Trophoblast cell (in vitro differentiated cells and primary cell): Measurements from ENCODE around the gene UVRAG.

Source experiments
- DNase-seq, 2 donors: peaks; one replicate each; pipeline ENCODE4 v3.0.0-alpha.2; 2016
- H2AFZ ChIP-seq: 2 replicates; pipeline ENCODE4 v1.6.1; 2013; ENCODE audit warnings: low read length, moderate library complexity, mild to moderate bottlenecking; ENCODE audit not compliant: insufficient read depth, poor library complexity
- H2AK5ac ChIP-seq: 2 replicates; pipeline ENCODE4 v1.6.1; 2013; ENCODE audit warnings: mild to moderate bottlenecking, low read length
- H2BK120ac ChIP-seq: 2 replicates; pipeline ENCODE4 v1.6.1; 2013; ENCODE audit warnings: low read length, mild to moderate bottlenecking, moderate library complexity; ENCODE audit not compliant: insufficient read depth, poor library complexity
- H2BK12ac ChIP-seq: 2 replicates; pipeline ENCODE4 v1.6.1; 2013; ENCODE audit warnings: mild to moderate bottlenecking, low read length, moderate library complexity
- H2BK5ac ChIP-seq: 2 replicates; pipeline ENCODE4 v1.6.1; 2013; ENCODE audit warnings: low read length, low read depth, moderate library complexity, mild to moderate bottlenecking; ENCODE audit not compliant: poor library complexity
- H3K14ac ChIP-seq: 2 replicates; pipeline ENCODE4 v1.6.1; 2013; ENCODE audit warnings: mild to moderate bottlenecking, low read length
- H3K18ac ChIP-seq: 2 replicates; pipeline ENCODE4 v1.6.1; 2013; ENCODE audit warnings: mild to moderate bottlenecking, low read length
- H3K23ac ChIP-seq: 2 replicates; pipeline ENCODE4 v1.6.1; 2013; ENCODE audit warnings: low read length
- H3K27ac ChIP-seq: 2 replicates; pipeline ENCODE4 v1.5.1; 2013; ENCODE audit warnings: low read depth, mild to moderate bottlenecking, inconsistent platforms, low read length, moderate library complexity
- H3K27me3 ChIP-seq: 2 replicates; pipeline ENCODE4 v1.6.1; 2013; ENCODE audit warnings: inconsistent platforms, mild to moderate bottlenecking, low read length, moderate library complexity; ENCODE audit not compliant: insufficient read depth
- H3K36me3 ChIP-seq, 2 experiments: 1 replicate in 1 of 2; 2 replicates in 1 of 2; pipeline ENCODE4 v1.6.1; 2013; ENCODE audit warnings: low read length in 2 of 2, mild to moderate bottlenecking in 2 of 2, moderate library complexity in 1 of 2; ENCODE audit not compliant: insufficient read depth in 2 of 2, control insufficient read depth in 1 of 2
- H3K4ac ChIP-seq: 2 replicates; pipeline ENCODE4 v1.6.1; 2013; ENCODE audit warnings: low read depth, mild to moderate bottlenecking, low read length, moderate library complexity
- H3K4me1 ChIP-seq, 2 experiments: 1 replicate in 1 of 2; 2 replicates in 1 of 2; pipeline ENCODE4 v1.6.1; 2013; ENCODE audit warnings: low read length in 2 of 2, mild to moderate bottlenecking in 2 of 2, moderate library complexity in 1 of 2; ENCODE audit not compliant: insufficient read depth in 2 of 2, control insufficient read depth in 1 of 2
- H3K4me2 ChIP-seq: 2 replicates; pipeline ENCODE4 v1.6.1; 2013; ENCODE audit warnings: inconsistent platforms, mild to moderate bottlenecking, low read length, moderate library complexity
- H3K4me3 ChIP-seq: 2 replicates; pipeline ENCODE4 v1.5.1; 2013; ENCODE audit warnings: mild to moderate bottlenecking, low read depth, low read length, inconsistent platforms
- H3K79me1 ChIP-seq: one replicate; pipeline ENCODE4 v1.6.1; 2013; ENCODE audit warnings: low read length
- H3K79me2 ChIP-seq: 2 replicates; pipeline ENCODE4 v1.6.1; 2013; ENCODE audit warnings: low read length, mild to moderate bottlenecking; ENCODE audit not compliant: control insufficient read depth, insufficient read depth, poor library complexity
- H3K9ac ChIP-seq: 2 replicates; pipeline ENCODE4 v1.6.1; 2013; ENCODE audit warnings: mild to moderate bottlenecking, low read length
- H3K9me3 ChIP-seq: 2 replicates; pipeline ENCODE4 v1.6.1; 2013; ENCODE audit warnings: low read depth, mild to moderate bottlenecking, control low read depth, inconsistent platforms, low read length; ENCODE audit not compliant: insufficient read depth
- H4K12ac ChIP-seq: 2 replicates; pipeline ENCODE4 v1.6.1; 2013; ENCODE audit warnings: low read depth, mild to moderate bottlenecking, low read length, moderate library complexity
- H4K8ac ChIP-seq: 2 replicates; pipeline ENCODE4 v1.6.1; 2013; ENCODE audit warnings: low read depth, mild to moderate bottlenecking, low read length, moderate library complexity
- H4K91ac ChIP-seq: one replicate; pipeline ENCODE4 v1.6.1; 2013; ENCODE audit warnings: low read depth, mild to moderate bottlenecking, low read length, moderate library complexity
- WGBS: extraction: QIAGEN DNeasy Blood & Tissue Kit; methylation state at CpG from one replicate; pipeline ENCODE4 v1.1.7; 2013; ENCODE audit warnings: missing lambda C conversion rate; ENCODE audit not compliant: insufficient read length, insufficient coverage; ENCODE audit errors: extremely low coverage; 5-methylcytosine and 5-hydroxymethylcytosine counted together

Gene UVRAG

DNA sequence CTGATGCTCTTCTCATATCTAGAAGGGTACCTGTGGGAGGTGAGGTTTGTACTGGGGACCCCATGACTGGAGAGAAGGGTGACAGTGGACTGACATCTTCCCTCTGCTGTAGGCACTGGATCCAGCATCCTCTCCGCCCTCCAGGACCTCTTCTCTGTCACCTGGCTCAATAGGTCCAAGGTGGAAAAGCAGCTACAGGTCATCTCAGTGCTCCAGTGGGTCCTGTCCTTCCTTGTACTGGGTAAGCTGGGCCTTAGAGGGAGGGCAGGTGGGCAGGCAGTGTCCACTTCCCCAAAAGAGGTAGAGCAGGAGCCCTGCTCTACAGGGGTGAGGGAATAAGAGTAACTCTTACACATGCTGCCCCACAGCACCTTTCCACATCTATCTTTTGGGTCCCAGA, 30.5 kb upstream of the UVRAG start:
- Histone ChIP-seq H2BK5ac (no peak overlapping the region), H3K9ac (no peak overlapping the region), H2AK5ac (no peak overlapping the region), H3K14ac (no peak overlapping the region), H2BK12ac (no peak overlapping the region), H3K36me3 (no peaks in the 10 kb centered on the region), H4K12ac (no peak overlapping the region), H3K79me2 (no peaks in the 10 kb centered on the region), H3K4me2 (no peak overlapping the region), H2BK120ac (no peak overlapping the region), H4K91ac (no peak overlapping the region), H3K9me3 (no peaks in the 10 kb centered on the region), H3K23ac (no peak overlapping the region), H2AFZ (no peak overlapping the region), H3K4ac (no peak overlapping the region), H3K79me1 (no peaks in the 10 kb centered on the region), H3K27ac (no peak overlapping the region), H3K18ac (no peak overlapping the region), H4K8ac (no peak overlapping the region), H3K4me3 (no peak overlapping the region), H3K27me3 (no peaks in the 10 kb centered on the region), H3K4me1 (peaks cover 0 to 2% of the 10 kb centered on the region in 2 experiments)
- DNase-seq, result no peak
- WGBS, result no CpG with 5 or more reads among the region's 1 CpG

DNA sequence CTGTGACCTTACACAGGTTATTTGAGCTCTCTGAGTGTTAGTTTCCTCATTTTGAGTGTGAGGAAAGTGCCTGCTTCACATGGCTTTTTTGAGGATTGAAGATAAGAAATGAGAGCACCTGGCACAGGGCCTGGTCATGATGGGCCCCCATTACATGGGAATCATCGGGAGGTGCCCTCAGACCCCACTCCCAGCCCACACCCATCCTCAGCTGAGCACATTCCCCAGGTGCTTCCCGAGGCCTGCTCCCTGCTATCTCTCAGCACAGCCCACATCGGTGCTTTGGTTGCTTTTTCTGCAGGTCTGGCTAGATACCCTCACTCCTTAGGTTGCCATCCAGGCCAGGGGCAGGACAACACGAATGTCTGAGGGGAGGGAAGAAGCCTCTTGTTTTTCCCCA, 29.8 kb upstream of the UVRAG start:
- Histone ChIP-seq H3K36me3 (no peaks in the 10 kb centered on the region), H3K27ac (no peak overlapping the region), H3K23ac (no peak overlapping the region), H2BK12ac (no peak overlapping the region), H3K9ac (no peak overlapping the region), H2BK5ac (no peak overlapping the region), H3K9me3 (no peaks in the 10 kb centered on the region), H4K12ac (no peak overlapping the region), H3K4ac (no peak overlapping the region), H4K91ac (no peak overlapping the region), H3K14ac (no peak overlapping the region), H4K8ac (no peak overlapping the region), H3K27me3 (no peaks in the 10 kb centered on the region), H2BK120ac (no peak overlapping the region), H2AK5ac (no peak overlapping the region), H3K79me1 (no peaks in the 10 kb centered on the region), H2AFZ (no peak overlapping the region), H3K4me2 (no peak overlapping the region), H3K4me3 (no peak overlapping the region), H3K18ac (no peak overlapping the region), H3K79me2 (no peaks in the 10 kb centered on the region), H3K4me1 (peaks cover 0 to 2% of the 10 kb centered on the region in 2 experiments)
- WGBS, result no CpG with 5 or more reads among the region's 4 CpGs
- DNase-seq, result no peak

DNA sequence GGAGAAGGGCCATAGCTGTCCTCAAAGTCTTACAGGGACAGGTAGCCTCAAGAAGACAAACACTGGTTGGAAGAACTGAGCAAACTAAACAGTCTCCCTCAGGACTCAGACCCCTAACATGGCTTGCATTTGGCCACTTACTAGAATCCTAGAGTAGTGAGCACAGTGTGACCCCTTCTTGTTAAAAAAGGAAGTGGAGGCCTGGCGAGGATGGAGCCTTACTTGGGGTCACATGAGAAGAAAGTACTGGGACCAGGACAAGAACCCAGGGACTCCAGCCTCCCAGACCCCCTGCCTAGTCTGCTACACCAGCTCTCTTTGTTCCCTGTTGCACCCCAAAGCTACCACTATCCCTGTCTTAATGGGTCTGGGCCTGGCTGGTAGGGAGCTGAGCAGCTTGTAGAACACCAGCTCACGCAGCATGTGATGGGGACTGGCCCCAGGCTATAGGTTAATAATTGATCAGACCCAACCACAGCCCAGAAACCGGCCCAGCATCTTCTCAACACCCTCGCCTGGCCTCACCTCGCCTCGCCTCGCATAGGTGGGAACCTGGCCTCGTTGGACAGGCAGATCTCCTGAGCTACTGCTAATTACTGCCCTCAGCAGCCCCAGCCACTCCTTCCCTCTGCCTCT, 28.8 kb upstream of the UVRAG start:
- no peak overlapping the region for H2BK120ac ChIP-seq
- H3K4me3 ChIP-seq, result no peak overlapping the region
- WGBS, result no CpG with 5 or more reads among the region's 8 CpGs
- no peaks in the 10 kb centered on the region for H3K79me2 ChIP-seq
- no peak overlapping the region for H2BK12ac ChIP-seq
- no peak overlapping the region for H3K4me2 ChIP-seq
- no peaks in the 10 kb centered on the region for H3K4me1 ChIP-seq
- no peaks in the 10 kb centered on the region for H3K27me3 ChIP-seq
- H4K12ac ChIP-seq, result no peak overlapping the region
- DNase-seq, result no peak
- no peak overlapping the region for H3K18ac ChIP-seq
- H3K9me3 ChIP-seq, result no peaks in the 10 kb centered on the region
- H3K9ac ChIP-seq, result no peak overlapping the region
- H2AK5ac ChIP-seq, result no peak overlapping the region
- no peak overlapping the region for H4K8ac ChIP-seq
- H3K36me3 ChIP-seq, result no peaks in the 10 kb centered on the region
- no peak overlapping the region for H3K14ac ChIP-seq
- no peaks in the 10 kb centered on the region for H3K79me1 ChIP-seq
- no peak overlapping the region for H2BK5ac ChIP-seq
- no peak overlapping the region for H3K23ac ChIP-seq
- no peak overlapping the region for H3K27ac ChIP-seq
- no peak overlapping the region for H3K4ac ChIP-seq
- no peak overlapping the region for H4K91ac ChIP-seq
- H2AFZ ChIP-seq, result no peak overlapping the region

DNA sequence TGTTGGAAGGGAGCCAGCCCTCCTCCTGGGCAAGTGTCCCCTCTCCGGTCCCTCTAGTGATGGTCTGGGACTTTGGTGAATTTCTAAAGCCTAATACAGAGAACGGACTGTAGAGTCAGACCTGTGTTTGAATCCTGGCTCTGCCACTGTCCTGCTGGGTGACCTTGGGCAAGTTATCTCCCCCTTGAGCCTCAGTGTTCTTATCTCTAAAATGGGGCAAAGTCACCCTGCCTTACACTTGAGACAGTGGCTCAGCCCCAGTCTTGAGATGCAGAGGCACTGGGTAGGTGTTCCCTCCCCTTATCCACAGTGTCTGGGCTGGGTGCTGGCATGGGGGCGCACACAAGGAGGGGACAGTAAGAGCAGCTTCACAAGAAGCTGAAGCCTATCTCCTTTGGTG, 25.5 kb upstream of the UVRAG start:
- H3K9ac ChIP-seq, result no peak overlapping the region
- no peak overlapping the region for H2AFZ ChIP-seq
- no peak overlapping the region for H3K4me2 ChIP-seq
- no peak overlapping the region for H3K4me3 ChIP-seq
- no peak overlapping the region for H3K18ac ChIP-seq
- WGBS, result no CpG with 5 or more reads among the region's 3 CpGs
- no peak overlapping the region for H4K8ac ChIP-seq
- DNase-seq, result no peak
- no peak overlapping the region for H3K14ac ChIP-seq
- H3K23ac ChIP-seq, result no peak overlapping the region
- H2AK5ac ChIP-seq, result no peak overlapping the region
- H2BK120ac ChIP-seq, result no peak overlapping the region
- H3K79me2 ChIP-seq, result no peaks in the 10 kb centered on the region
- no peak overlapping the region for H3K27ac ChIP-seq
- H3K9me3 ChIP-seq, result no peaks in the 10 kb centered on the region
- no peak overlapping the region for H3K4ac ChIP-seq
- H2BK12ac ChIP-seq, result no peak overlapping the region
- H3K4me1 ChIP-seq, result no peaks in the 10 kb centered on the region
- H3K36me3 ChIP-seq, result no peaks in the 10 kb centered on the region
- H3K79me1 ChIP-seq, result no peaks in the 10 kb centered on the region
- H2BK5ac ChIP-seq, result no peak overlapping the region
- no peak overlapping the region for H4K91ac ChIP-seq
- no peak overlapping the region for H4K12ac ChIP-seq
- H3K27me3 ChIP-seq, result no peaks in the 10 kb centered on the region
